ENCODE measurements around the gene MKLN1. TPM values are rescaled to one million over a fixed set of nuclear protein-coding genes. Genes with fewer than 3 reads are reported as not detected.

The MKLN1 gene
- 48.4 TPM for total RNA-seq

DNA sequence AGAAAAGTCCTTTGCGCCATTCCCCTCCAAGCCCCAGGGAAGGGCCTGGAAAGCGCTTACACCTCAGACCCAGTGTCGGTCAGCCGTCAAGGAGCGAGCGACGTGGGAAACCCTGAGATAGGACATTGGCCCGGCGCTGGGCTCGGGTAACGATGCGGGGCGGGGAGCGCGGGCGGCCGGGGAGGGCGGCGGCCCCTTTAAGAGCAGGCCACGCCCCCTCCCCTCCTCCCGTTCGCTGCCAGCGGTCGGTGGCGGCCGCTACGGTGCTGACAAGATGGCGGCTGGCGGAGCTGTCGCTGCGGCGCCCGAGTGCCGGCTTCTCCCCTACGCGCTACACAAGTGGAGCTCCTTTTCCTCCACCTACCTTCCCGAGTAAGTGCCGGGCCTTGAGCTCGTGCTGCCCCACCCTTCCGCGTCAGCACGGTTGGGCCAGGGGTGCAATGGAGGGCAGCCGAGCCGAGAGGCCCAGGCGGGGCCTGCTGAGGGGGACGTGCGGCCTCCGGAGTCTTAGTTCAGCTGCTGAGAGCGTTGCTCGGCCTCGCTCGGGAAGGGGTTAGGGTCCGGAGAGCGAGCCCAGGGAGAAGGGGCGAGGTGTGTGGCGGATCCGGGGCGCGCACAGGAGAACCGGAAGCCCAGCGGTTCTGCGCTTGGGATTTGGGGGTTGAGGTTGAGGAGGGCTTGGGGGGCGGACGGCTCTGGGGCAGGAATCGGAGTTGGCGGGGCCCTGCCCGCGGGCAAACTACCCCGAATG, at the start of gene MKLN1:
TSS of gene MKLN1 (plus strand) at position 251 of the 751 bp plus-strand sequence. CDS start at position 275, 24 bp downstream.
- H3K4me3 ChIP-seq: peak within 1 kb of the TSS; percentile 99
- intact Hi-C loops (cut with DNase I): loop anchor here (1.0 to 2.0 kb wide), 2 partner anchors 218 to 223 kb away; no protein-coding TSS in a partner anchor
- H3K36me3 ChIP-seq: no peaks in the 10 kb centered on the region
- H3K27me3 ChIP-seq: no peaks in the 10 kb centered on the region
- H3K27ac ChIP-seq: peak within 1 kb of the TSS; percentile 100
- no peaks in the 10 kb centered on the region for H3K9me3 ChIP-seq
- peaks cover 49% of the 10 kb centered on the region for H3K4me1 ChIP-seq
- DNase-seq (ENCODE audit: extremely low spot score in 2 of 2): no peak
- TF ChIP-seq POLR2A (IDR thresholded peaks at IDR 0.05) (peak in 1 of 2 donors; percentile 67), CTCF (IDR thresholded peaks at IDR 0.05) (peak in 1 of 3 experiments; percentile 14), POLR2AphosphoS5 (IDR thresholded peaks at IDR 0.05; ENCODE audit: insufficient read depth in 1 of 2, low read depth in 1 of 2) (peak in 1 of 2 donors; percentile 97)

DNA sequence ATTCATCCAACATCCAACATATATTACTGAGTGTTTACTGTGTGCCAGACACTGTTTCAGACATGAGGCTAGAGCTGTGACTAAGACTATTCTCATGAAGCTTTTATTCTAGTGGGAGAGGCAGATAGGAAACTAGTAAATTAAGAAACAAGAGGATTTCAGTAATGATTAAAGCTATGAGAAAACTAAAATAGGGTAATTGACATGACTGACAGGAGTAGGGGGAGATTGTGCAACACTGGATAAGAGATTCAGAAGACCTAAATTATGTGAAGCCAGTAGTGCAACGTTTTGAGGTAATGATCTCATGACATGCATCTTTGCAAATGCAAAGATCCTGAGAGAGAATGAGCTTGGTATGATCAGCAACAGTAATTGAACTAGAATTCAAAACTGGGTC, 48.6 kb upstream of the MKLN1 start:
- Histone ChIP-seq H3K27me3 (no peaks in the 10 kb centered on the region), H3K4me3 (no peak overlapping the region), H3K36me3 (no peaks in the 10 kb centered on the region), H3K4me1 (peaks cover under 1% of the 10 kb centered on the region), H3K9me3 (no peaks in the 10 kb centered on the region), H3K27ac (no peak overlapping the region)
- no peak for DNase-seq (ENCODE audit: extremely low spot score in 2 of 2)
- no peak for TF ChIP-seq POLR2A (IDR thresholded peaks at IDR 0.05)
- TF ChIP-seq CTCF (IDR thresholded peaks at IDR 0.05): no peak
- no peak for TF ChIP-seq POLR2AphosphoS5 (IDR thresholded peaks at IDR 0.05; ENCODE audit: insufficient read depth in 1 of 2, low read depth in 1 of 2)
- intact Hi-C loops (cut with DNase I): no loop called here

DNA sequence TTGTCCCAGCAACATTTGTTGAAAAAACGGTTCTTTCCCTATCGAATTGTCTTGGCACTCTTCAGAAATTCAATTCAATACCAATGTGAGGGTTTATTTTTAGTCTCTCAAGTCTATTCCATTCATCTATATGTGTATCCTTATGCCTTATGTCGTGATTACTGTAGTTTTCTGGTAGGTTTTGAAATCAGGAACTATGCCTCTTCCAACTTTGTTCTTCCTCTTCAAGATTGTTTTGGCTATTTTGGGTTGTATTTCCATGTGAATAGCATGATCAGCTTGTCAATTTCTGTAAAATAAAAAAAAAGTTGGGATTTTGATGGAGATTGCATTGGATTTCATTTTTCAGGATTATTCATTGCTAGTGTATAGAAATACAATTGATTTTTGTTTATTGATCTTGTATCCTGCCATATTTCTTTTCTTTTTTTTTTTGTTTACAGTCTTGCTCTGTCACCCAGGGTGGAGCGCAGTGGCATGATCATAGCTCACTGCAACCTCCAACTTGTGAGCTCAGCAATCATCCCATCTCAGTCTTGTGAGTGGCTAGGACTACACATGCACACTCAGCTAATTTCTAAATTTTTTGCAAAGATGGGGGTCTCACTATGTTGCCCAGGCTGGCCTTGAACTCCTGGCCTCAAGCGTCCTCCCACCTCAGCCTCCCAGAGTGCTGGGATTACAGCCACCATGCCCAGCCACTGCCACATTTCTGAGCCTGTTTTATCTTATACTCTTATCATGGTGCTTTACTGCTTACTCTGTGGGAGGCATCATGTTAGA, 46.2 kb upstream of the MKLN1 start:
- no peak for TF ChIP-seq POLR2AphosphoS5 (IDR thresholded peaks at IDR 0.05; ENCODE audit: insufficient read depth in 1 of 2, low read depth in 1 of 2)
- no peak for TF ChIP-seq POLR2A (IDR thresholded peaks at IDR 0.05)
- no peak for TF ChIP-seq CTCF (IDR thresholded peaks at IDR 0.05)
- H3K27ac ChIP-seq: no peak overlapping the region
- intact Hi-C loops (cut with DNase I): no loop called here
- no peak overlapping the region for H3K4me3 ChIP-seq
- H3K27me3 ChIP-seq: no peaks in the 10 kb centered on the region
- DNase-seq (ENCODE audit: extremely low spot score in 2 of 2): no peak
- peaks cover 24% of the 10 kb centered on the region for H3K4me1 ChIP-seq
- no peaks in the 10 kb centered on the region for H3K36me3 ChIP-seq
- no peaks in the 10 kb centered on the region for H3K9me3 ChIP-seq

- H3K4me3 ChIP-seq: no peak overlapping the region
- intact Hi-C loops (cut with DNase I): no loop called here
- H3K4me1 ChIP-seq: peaks cover 29% of the 10 kb centered on the region
- no peaks in the 10 kb centered on the region for H3K36me3 ChIP-seq
- peak overlapping the region; percentile 87 for H3K27ac ChIP-seq
- TF ChIP-seq POLR2A (IDR thresholded peaks at IDR 0.05): no peak
- peak; percentile 42 to 65 for TF ChIP-seq POLR2AphosphoS5 (IDR thresholded peaks at IDR 0.05; ENCODE audit: insufficient read depth in 1 of 2, low read depth in 1 of 2)
- TF ChIP-seq CTCF (IDR thresholded peaks at IDR 0.05): no peak
- no peaks in the 10 kb centered on the region for H3K27me3 ChIP-seq
- peak in 1 of 2 donors; percentile 94 for DNase-seq (ENCODE audit: extremely low spot score in 2 of 2)
- no peaks in the 10 kb centered on the region for H3K9me3 ChIP-seq
Measured at GRCh38 chr7:131284702-131285419, 42.8 kb upstream of the MKLN1 start.
